HEK293 (cell line): ENCODE data around the gene SLC35F2.
A peak's percentile ranks its signal among the peaks of the same experiment; 100 is the strongest.

Experiments used
- CTCF ChIA-PET: fragments of 350-600 bp; formaldehyde crosslinking; extraction: SDS; loops from one replicate; lab custom pipeline; 2021; ENCODE audit warnings: antibody characterized with exemption; lab: Yijun Ruan, JAX
- POLR2A ChIA-PET: fragments of 300-600 bp; formaldehyde crosslinking; extraction: SDS; loops from one replicate; lab custom pipeline; 2020; ENCODE audit warnings: antibody characterized with exemption, inconsistent platforms; lab: Yijun Ruan, JAX
- H3K27ac ChIP-seq: fragments of 200-500 bp; sonication (Bioruptor generic); 2 replicates; pipeline ENCODE4 v1.5.1; 2014; ENCODE audit warnings: low read depth, low read length, control low read depth, inconsistent platforms; ENCODE audit errors: extremely low read depth
- H3K36me3 ChIP-seq, 2 experiments: fragments of 200-500 bp in 1 of 2; sonication (Bioruptor generic) in 1 of 2; 1 replicate in 1 of 2; 2 replicates in 1 of 2; pipeline ENCODE4 v1.5.1; 2014 to 2017; ENCODE audit warnings: inconsistent platforms in 2 of 2, low read length in 2 of 2; ENCODE audit not compliant: control insufficient read depth in 2 of 2, insufficient read depth in 1 of 2
- H3K4me1 ChIP-seq: fragments of 200-500 bp; sonication (Bioruptor generic); 2 replicates; pipeline ENCODE4 v1.5.1; 2014; ENCODE audit warnings: mild to moderate bottlenecking, low read length, inconsistent platforms; ENCODE audit not compliant: control insufficient read depth, insufficient read depth
- H3K4me3 ChIP-seq: 2 replicates; pipeline ENCODE4 v1.5.1; 2011; ENCODE audit warnings: low read depth, mild to moderate bottlenecking, control low read depth, low read length, moderate library complexity
- H3K9me3 ChIP-seq: fragments of 200-500 bp; sonication (Bioruptor generic); 2 replicates; pipeline ENCODE4 v1.5.1; 2014; ENCODE audit warnings: low read depth, low read length, inconsistent platforms; ENCODE audit not compliant: control insufficient read depth, insufficient read depth
- IKZF3 ChIP-seq: fragments of 450-650 bp; IDR thresholded peaks from 2 replicates; pipeline ENCODE4 v1.5.0; 2018; ENCODE audit warnings: missing biosample characterization, mild to moderate bottlenecking, missing genetic modification characterization, moderate library complexity
- SP7 ChIP-seq: fragments of 450-650 bp; formaldehyde crosslinking; IDR thresholded peaks from 2 replicates; pipeline ENCODE4 v1.5.1; 2016; ENCODE audit warnings: missing biosample characterization, missing genetic modification characterization
- TCF7L2 ChIP-seq: IDR thresholded peaks from 2 replicates; pipeline ENCODE4 v1.6.1; 2011; ENCODE audit warnings: low read depth, mild to moderate bottlenecking, inconsistent platforms, low read length, moderate library complexity, borderline replicate concordance
- WT1 ChIP-seq: fragments of 450-650 bp; formaldehyde crosslinking; IDR thresholded peaks from 2 replicates; pipeline ENCODE4 v1.5.1; 2016; ENCODE audit warnings: missing biosample characterization, missing genetic modification characterization
- ZNF292 ChIP-seq: fragments of 450-650 bp; formaldehyde crosslinking; IDR thresholded peaks from 2 replicates; pipeline ENCODE4 v1.5.1; 2016; ENCODE audit warnings: low read depth, missing biosample characterization, missing genetic modification characterization, borderline replicate concordance
- ZNF341 ChIP-seq: fragments of 450-650 bp; formaldehyde crosslinking; IDR thresholded peaks from 2 replicates; pipeline ENCODE4; 2016; ENCODE audit warnings: low read depth, missing biosample characterization, missing genetic modification characterization
- ZNF423 ChIP-seq: fragments of 450-650 bp; formaldehyde crosslinking; IDR thresholded peaks from 2 replicates; pipeline ENCODE4 v1.5.1; 2016; ENCODE audit warnings: missing biosample characterization, missing genetic modification characterization
- ZNF518A ChIP-seq: fragments of 450-650 bp; formaldehyde crosslinking; conservative IDR thresholded peaks from 2 replicates; pipeline ENCODE4 v1.5.1; 2016; ENCODE audit warnings: low read depth, missing biosample characterization, missing genetic modification characterization
- ZNF521 ChIP-seq: fragments of 450-650 bp; formaldehyde crosslinking; IDR thresholded peaks from 2 replicates; pipeline ENCODE4 v1.5.1; 2017; ENCODE audit warnings: missing biosample characterization, mild to moderate bottlenecking, missing genetic modification characterization
- ZNF555 ChIP-seq: fragments of 450-650 bp; formaldehyde crosslinking; conservative IDR thresholded peaks from 2 replicates; pipeline ENCODE4 v1.5.1; 2017; ENCODE audit warnings: missing biosample characterization, mild to moderate bottlenecking, missing genetic modification characterization, inconsistent platforms
- ZNF560 ChIP-seq: fragments of 450-650 bp; formaldehyde crosslinking; IDR thresholded peaks from 2 replicates; pipeline ENCODE4 v1.5.1; 2017; ENCODE audit warnings: missing biosample characterization, missing genetic modification characterization, borderline replicate concordance
- ZNF624 ChIP-seq: fragments of 450-650 bp; formaldehyde crosslinking; IDR thresholded peaks from 2 replicates; pipeline ENCODE4 v1.5.1; 2017; ENCODE audit warnings: missing biosample characterization, missing genetic modification characterization
- ZNF777 ChIP-seq: fragments of 450-650 bp; formaldehyde crosslinking; IDR thresholded peaks from 2 replicates; pipeline ENCODE4 v1.5.1; 2017; ENCODE audit warnings: missing biosample characterization, missing genetic modification characterization, borderline replicate concordance
- TF ChIP-seq, protein P1 (sequence below): fragments of 450-650 bp; formaldehyde crosslinking; IDR thresholded peaks from 2 replicates; pipeline ENCODE4 v1.5.1; 2016; ENCODE audit warnings: missing biosample characterization, missing genetic modification characterization, borderline replicate concordance

SLC35F2 gene

GRCh38 chr11:107858217-107859070, at the start of gene SLC35F2 (continued):
- TF ChIP-seq, protein P1, sequence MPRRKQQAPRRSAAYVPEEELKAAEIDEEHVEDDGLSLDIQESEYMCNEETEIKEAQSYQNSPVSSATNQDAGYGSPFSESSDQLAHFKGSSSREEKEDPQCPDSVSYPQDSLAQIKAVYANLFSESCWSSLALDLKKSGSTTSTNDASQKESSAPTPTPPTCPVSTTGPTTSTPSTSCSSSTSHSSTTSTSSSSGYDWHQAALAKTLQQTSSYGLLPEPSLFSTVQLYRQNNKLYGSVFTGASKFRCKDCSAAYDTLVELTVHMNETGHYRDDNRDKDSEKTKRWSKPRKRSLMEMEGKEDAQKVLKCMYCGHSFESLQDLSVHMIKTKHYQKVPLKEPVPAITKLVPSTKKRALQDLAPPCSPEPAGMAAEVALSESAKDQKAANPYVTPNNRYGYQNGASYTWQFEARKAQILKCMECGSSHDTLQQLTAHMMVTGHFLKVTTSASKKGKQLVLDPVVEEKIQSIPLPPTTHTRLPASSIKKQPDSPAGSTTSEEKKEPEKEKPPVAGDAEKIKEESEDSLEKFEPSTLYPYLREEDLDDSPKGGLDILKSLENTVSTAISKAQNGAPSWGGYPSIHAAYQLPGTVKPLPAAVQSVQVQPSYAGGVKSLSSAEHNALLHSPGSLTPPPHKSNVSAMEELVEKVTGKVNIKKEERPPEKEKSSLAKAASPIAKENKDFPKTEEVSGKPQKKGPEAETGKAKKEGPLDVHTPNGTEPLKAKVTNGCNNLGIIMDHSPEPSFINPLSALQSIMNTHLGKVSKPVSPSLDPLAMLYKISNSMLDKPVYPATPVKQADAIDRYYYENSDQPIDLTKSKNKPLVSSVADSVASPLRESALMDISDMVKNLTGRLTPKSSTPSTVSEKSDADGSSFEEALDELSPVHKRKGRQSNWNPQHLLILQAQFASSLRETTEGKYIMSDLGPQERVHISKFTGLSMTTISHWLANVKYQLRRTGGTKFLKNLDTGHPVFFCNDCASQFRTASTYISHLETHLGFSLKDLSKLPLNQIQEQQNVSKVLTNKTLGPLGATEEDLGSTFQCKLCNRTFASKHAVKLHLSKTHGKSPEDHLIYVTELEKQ (tag by site-specific recombination) = no peak
- TF ChIP-seq IKZF3 (tag by site-specific recombination) = no peak
- 0 out of 2 replicates have a peak, but pooled peaks have one; percentile 34 for TF ChIP-seq SP7 (tag by site-specific recombination)
- TF ChIP-seq ZNF555 (tag by site-specific recombination) = no peak

DNA sequence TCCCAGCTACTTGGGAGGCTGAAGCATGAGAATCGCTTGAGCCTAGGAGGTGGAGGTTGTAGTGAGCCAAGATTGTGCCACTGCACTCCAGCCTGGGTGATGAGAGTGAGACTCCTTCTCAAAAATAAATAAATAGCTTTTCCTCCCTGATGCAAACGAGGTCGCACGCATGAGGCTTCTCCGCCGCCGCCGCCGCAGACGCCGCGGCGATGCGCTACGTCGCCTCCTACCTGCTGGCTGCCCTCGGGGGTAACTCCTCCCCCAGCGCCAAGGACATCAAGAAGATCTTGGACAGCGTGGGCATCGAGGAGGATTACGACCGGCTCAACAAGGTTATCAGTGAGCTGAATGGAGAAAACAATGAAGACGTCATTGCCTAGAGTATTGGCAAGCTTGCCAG, 49.6 kb upstream of the SLC35F2 start:
- CTCF ChIA-PET = no interaction called here
- TF ChIP-seq ZNF292 (no peak), WT1 (no peak), ZNF341 (tag by site-specific recombination) (no peak), ZNF521 (no peak), ZNF555 (tag by site-specific recombination) (no peak), IKZF3 (tag by site-specific recombination) (no peak), ZNF423 (tag by site-specific recombination) (no peak), ZNF624 (tag by site-specific recombination) (no peak), ZNF518A (tag by site-specific recombination) (no peak), TCF7L2 (no peak), ZNF777 (tag by site-specific recombination) (no peak), ZNF560 (tag by site-specific recombination) (no peak)

More for the DNA sequence above, 49.6 kb upstream of the SLC35F2 start:
- Histone ChIP-seq H3K9me3 (no peaks in the 10 kb centered on the region), H3K4me1 (no peaks in the 10 kb centered on the region), H3K36me3 (no peaks in the 10 kb centered on the region), H3K4me3 (no peak overlapping the region), H3K27ac (no peak overlapping the region)
- POLR2A ChIA-PET = no interaction called here
